Heart left ventricle (tissue), 16 donors: ENCODE data around the gene MED12L. TPM values are rescaled to one million over a fixed set of nuclear protein-coding genes. Genes with fewer than 3 reads are reported as not detected.
"Not testable (repeated sequence)": the region's sequence is repeated elsewhere in the genome, so short reads cannot be mapped to it uniquely, and the experiment has no call there.

Source experiments
- ATAC-seq, 4 donors: fragments of 200-7000 bp; cut with Tn5 transposase; one replicate each; pipeline ENCODE4 v1.9.1; 2020 to 2022; ENCODE audit warnings: moderate library complexity in 4 of 4, mild to moderate bottlenecking in 3 of 4, moderate number of reproducible peaks in 1 of 4
- DNase-seq, 5 donors: peaks; one replicate each; pipeline ENCODE4 v3.0.0-alpha.2; 2020
- H3K27ac ChIP-seq, 12 donors: fragments of 200-600 bp; sonication (generic) in 4 of 12; one replicate each; pipeline versions ENCODE4 v1.5.0 to v1.8.0; 2016 to 2022; ENCODE audit warnings: mild to moderate bottlenecking in 2 of 12
- H3K27me3 ChIP-seq, 9 donors: fragments of 200-600 bp; sonication (generic) in 2 of 9; one replicate each; pipeline versions ENCODE4 v1.5.1 to v1.8.0; 2016 to 2022; ENCODE audit warnings: mild to moderate bottlenecking in 3 of 9
- H3K36me3 ChIP-seq, 9 donors: fragments of 200-600 bp; sonication (generic) in 2 of 9; one replicate each; pipeline versions ENCODE4 v1.5.0 to v1.8.0; 2018 to 2022; ENCODE audit warnings: mild to moderate bottlenecking in 2 of 9
- H3K4me1 ChIP-seq, 12 donors: fragments of 200-600 bp; sonication (generic) in 4 of 12; one replicate each; pipeline versions ENCODE4 v1.5.0 to v1.8.0; 2016 to 2022; ENCODE audit warnings: mild to moderate bottlenecking in 3 of 12
- H3K4me3 ChIP-seq, 12 donors: fragments of 200-600 bp; sonication (generic) in 4 of 12; one replicate each; pipeline versions ENCODE4 v1.5.0 to v1.8.0; 2017 to 2022; ENCODE audit warnings: mild to moderate bottlenecking in 9 of 12, moderate library complexity in 4 of 12
- H3K9me3 ChIP-seq, 12 donors: fragments of 200-600 bp; sonication (generic) in 4 of 12; one replicate each; pipeline versions ENCODE4 v1.5.0 to v1.8.0; 2016 to 2022; ENCODE audit warnings: mild to moderate bottlenecking in 1 of 12
- POLR2A ChIP-seq, 2 donors: fragments of 450-650 bp; IDR thresholded peaks; one replicate each; pipeline ENCODE4 v1.6.1; 2017; ENCODE audit warnings: antibody characterized with exemption in 2 of 2, mild to moderate bottlenecking in 2 of 2, moderate library complexity in 2 of 2
- WGBS, 4 donors: extraction: QIAGEN DNeasy Blood & Tissue Kit in 2 of 4; methylation state at CpG; one replicate each; pipeline versions ENCODE4 v1.1.5 to v1.1.7; 2013 to 2018; 5-methylcytosine and 5-hydroxymethylcytosine counted together
- intact Hi-C, 10 donors: fragments of 100-400 bp; cut with DNase I; formaldehyde crosslinking; loops; one replicate each; pipeline versions ENCODE4 v1.11.1 to v1.14.2; 2022
- polyA plus RNA-seq, 2 donors: library from polyadenylated mRNA; stranded (reverse); fragments of 200-250 nt; gene quantifications; one replicate each; pipeline ENCODE4 v1.2.3, GENCODE V29; 2013
- total RNA-seq, 9 donors: library from RNA; depleted of rRNA in 2 of 9; stranded (reverse); fragments of >200 nt in 2 of 9; fragmentation: NEBNext Ultra II Directional in 3 of 9; extraction: Animal tissue kit (Norgen Biotek cat#: 25700) in 3 of 9; gene quantifications; one replicate each; pipeline versions ENCODE4 v1.1.0 to v1.2.4, GENCODE V29; 2016 to 2023
- TF ChIP-seq, protein P1 (sequence below), 12 donors: fragments of 200-600 bp; sonication (generic) in 4 of 12; IDR thresholded peaks; one replicate each; pipeline versions ENCODE4 v1.5.0 to v1.8.0; 2018 to 2022; ENCODE audit warnings: antibody characterized with exemption in 12 of 12, mild to moderate bottlenecking in 5 of 12
- donor health status: ischemic (EF 13 %, LVEDD 7.1; RV severe dilation, severe dysfunction).
- donor health status: healthy with polysubstance abuse.
- donor health status: DM: no; HTN: yes; CAD: no.
- donor health status: DM: no; HTN: no; CAD: no.
- donor health status: ischemic (EF 25% LVEDD 6.9; RV normal size, moderate dysfunction).
- donor health status: ischemic (EF 25% LVEDD 5.7; RV mildly dilated, moderate dysfunction).
- donor health status: healthy.
- donor health status: DM: yes; HTN: yes; CAD: no.
- donor health status: ischemic (EF 35%, LVEDD 5.7; RV mildly dilated, moderate dysfunction).
- donor health status: nonischemic (EF 11% LVEDD 7.7; RV severe dilation, severe dysfunction).
- donor health status: DM: yes; HTN: yes; CAD: no.
- donor health status: PGD.
- donor health status: ischemic (EF 29% LVEDD 5.4; RV normal size, mild dysfunction).
- donor health status: nonischemic (EF 23%, LVEDD 6.1; RV moderate dilation, normal function).

The MED12L gene
- total and polyA plus RNA-seq, 11 donors, result 0.06 to 2.1 (median 0.39) TPM

GRCh38 chr3:151236736-151237135 lies 151.3 kb downstream of the MED12L start:
- intact Hi-C loops, result no loop called here
- ATAC-seq (no peak), DNase-seq (no peak)
- TF ChIP-seq, protein P1, sequence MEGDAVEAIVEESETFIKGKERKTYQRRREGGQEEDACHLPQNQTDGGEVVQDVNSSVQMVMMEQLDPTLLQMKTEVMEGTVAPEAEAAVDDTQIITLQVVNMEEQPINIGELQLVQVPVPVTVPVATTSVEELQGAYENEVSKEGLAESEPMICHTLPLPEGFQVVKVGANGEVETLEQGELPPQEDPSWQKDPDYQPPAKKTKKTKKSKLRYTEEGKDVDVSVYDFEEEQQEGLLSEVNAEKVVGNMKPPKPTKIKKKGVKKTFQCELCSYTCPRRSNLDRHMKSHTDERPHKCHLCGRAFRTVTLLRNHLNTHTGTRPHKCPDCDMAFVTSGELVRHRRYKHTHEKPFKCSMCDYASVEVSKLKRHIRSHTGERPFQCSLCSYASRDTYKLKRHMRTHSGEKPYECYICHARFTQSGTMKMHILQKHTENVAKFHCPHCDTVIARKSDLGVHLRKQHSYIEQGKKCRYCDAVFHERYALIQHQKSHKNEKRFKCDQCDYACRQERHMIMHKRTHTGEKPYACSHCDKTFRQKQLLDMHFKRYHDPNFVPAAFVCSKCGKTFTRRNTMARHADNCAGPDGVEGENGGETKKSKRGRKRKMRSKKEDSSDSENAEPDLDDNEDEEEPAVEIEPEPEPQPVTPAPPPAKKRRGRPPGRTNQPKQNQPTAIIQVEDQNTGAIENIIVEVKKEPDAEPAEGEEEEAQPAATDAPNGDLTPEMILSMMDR (IDR thresholded peaks at IDR 0.05), result no peak
- TF ChIP-seq POLR2A (IDR thresholded peaks at IDR 0.05), result no peak
- Histone ChIP-seq H3K9me3 (no peaks in the 10 kb centered on the region), H3K4me3 (no peak overlapping the region), H3K27me3 (no peaks in the 10 kb centered on the region), H3K4me1 (peaks cover 0 to 9% (median 0%) of the 10 kb centered on the region in 12 donors), H3K36me3 (no peaks in the 10 kb centered on the region), H3K27ac (no peak overlapping the region)
- WGBS, 4 donors, result 86 to 89% (median 87%) methylated on average over 7 of the region's 7 CpGs

- H3K27me3 ChIP-seq, H3K36me3 ChIP-seq, H3K9me3 ChIP-seq, H3K27ac ChIP-seq, intact Hi-C loops, H3K4me3 ChIP-seq, ATAC-seq, H3K4me1 ChIP-seq, DNase-seq: not testable (repeated sequence)
- WGBS, 4 donors, result 86 to 94% (median 91%) methylated on average over 14 to 18 of the region's 18 CpGs
These were observed 156.5 kb downstream of the MED12L start for GRCh38 chr3:151242006-151242405.

- no peak for TF ChIP-seq POLR2A (IDR thresholded peaks at IDR 0.05)
- TF ChIP-seq, protein P1 (IDR thresholded peaks at IDR 0.05), result no peak
- Histone ChIP-seq H3K27me3 (no peaks in the 10 kb centered on the region), H3K36me3 (no peaks in the 10 kb centered on the region), H3K4me1 (peaks cover 0 to 22% (median 5%) of the 10 kb centered on the region in 12 donors), H3K9me3 (no peaks in the 10 kb centered on the region), H3K27ac (peak overlapping the region in 10 of 12 donors; percentile 4 to 68 (median 37)), H3K4me3 (peak overlapping the region in 8 of 12 donors; percentile 6 to 45 (median 30))
- WGBS, 4 donors, result 33 to 40% (median 33%) methylated on average over 3 of the region's 3 CpGs
- DNase-seq, result no peak
- ATAC-seq, result peak in 3 of 4 donors; percentile 32 to 54 (median 46)
- intact Hi-C loops, result no loop called here
These were observed 163.4 kb downstream of the MED12L start for GRCh38 chr3:151248772-151249337.

DNA sequence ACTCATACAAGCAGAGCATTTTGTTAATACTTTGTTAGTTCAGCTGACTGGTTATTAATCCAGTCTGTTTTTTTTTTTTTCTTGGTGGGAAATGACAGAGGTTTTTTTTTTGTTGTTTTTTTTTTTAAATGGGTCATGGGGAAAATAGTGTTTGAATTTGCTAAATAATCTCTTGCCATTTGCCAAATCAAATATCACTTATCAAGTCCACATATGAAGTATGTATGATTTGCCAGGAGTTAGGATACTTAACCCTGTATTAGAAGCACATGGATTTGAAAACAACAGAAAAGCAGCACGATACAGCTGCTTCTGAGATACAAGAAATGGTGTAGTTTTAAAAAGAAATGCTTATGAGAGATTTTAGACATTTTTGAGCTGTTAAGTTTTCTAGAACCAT lies 171.3 kb downstream of the MED12L start:
- intact Hi-C loops, result no loop called here
- no peak for TF ChIP-seq POLR2A (IDR thresholded peaks at IDR 0.05)
- TF ChIP-seq, protein P1 (IDR thresholded peaks at IDR 0.05), result no peak
- DNase-seq, result no peak
- Histone ChIP-seq H3K4me3 (no peak overlapping the region), H3K4me1 (peaks cover 0 to 17% (median 2%) of the 10 kb centered on the region in 12 donors), H3K36me3 (no peaks in the 10 kb centered on the region), H3K27me3 (no peaks in the 10 kb centered on the region), H3K9me3 (no peaks in the 10 kb centered on the region), H3K27ac (peak overlapping the region in 5 of 12 donors; percentile 14 to 79 (median 24))
- ATAC-seq, result no peak
- WGBS, 4 donors, result 73 to 85% (median 76%) methylated on average over 1 of the region's 1 CpG

DNA sequence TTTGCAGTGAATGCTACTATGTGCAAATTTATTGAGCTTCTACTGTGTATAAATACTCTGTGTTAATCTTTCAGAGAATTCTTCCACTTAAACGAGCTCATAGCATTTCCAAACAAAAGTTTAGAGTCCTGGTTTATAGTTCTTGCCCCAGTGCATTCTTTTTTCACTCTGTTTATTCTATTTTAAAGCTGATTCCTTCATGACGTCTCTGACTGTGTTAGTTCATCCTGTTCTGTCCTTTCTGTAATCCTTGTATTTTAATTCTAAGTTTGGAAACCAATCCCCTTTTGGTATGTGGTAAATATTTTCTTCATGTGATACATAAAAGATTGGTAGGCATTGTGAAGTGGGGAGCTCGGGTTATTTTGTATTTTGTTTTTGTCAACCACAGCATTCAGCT lies 174.2 kb downstream of the MED12L start:
- ATAC-seq, result peak in 1 of 4 donors; percentile 5
- Histone ChIP-seq H3K4me1 (peaks cover 0 to 18% (median 2%) of the 10 kb centered on the region in 12 donors), H3K9me3 (no peaks in the 10 kb centered on the region), H3K27ac (peak overlapping the region in 4 of 12 donors; percentile 7 to 79 (median 34)), H3K36me3 (no peaks in the 10 kb centered on the region), H3K4me3 (no peak overlapping the region), H3K27me3 (no peaks in the 10 kb centered on the region)
- TF ChIP-seq, protein P1 (IDR thresholded peaks at IDR 0.05), result no peak
- TF ChIP-seq POLR2A (IDR thresholded peaks at IDR 0.05), result no peak
- 59 to 73% (median 66%) methylated on average over 3 of the region's 3 CpGs for WGBS, 4 donors
- intact Hi-C loops, result no loop called here
- no peak for DNase-seq
